A172 (cell line): ENCODE results near the gene NKD1. TPM values are rescaled to one million over a fixed set of nuclear protein-coding genes. Genes with fewer than 3 reads are reported as not detected.
"Not testable (repeated sequence)": the region's sequence is repeated elsewhere in the genome, so short reads cannot be mapped to it uniquely, and the experiment has no call there.

ENCODE experiments used
- DNase-seq: peaks from one replicate; pipeline ENCODE4 v3.0.0-alpha.2; 2015; ENCODE audit warnings: low spot score
- total RNA-seq: library from RNA; depleted of rRNA; stranded (reverse); fragments of >200 nt; shearing (Covaris generic); gene quantifications from 2 replicates; pipeline ENCODE4 v1.2.3, GENCODE V29; 2014

NKD1 gene
- total RNA-seq, 1 experiment from 2014 or later: 0.10 TPM

GRCh38 chr16:50520451-50521245, 27.5 kb upstream of the NKD1 start:
- no peak for DNase-seq

DNA sequence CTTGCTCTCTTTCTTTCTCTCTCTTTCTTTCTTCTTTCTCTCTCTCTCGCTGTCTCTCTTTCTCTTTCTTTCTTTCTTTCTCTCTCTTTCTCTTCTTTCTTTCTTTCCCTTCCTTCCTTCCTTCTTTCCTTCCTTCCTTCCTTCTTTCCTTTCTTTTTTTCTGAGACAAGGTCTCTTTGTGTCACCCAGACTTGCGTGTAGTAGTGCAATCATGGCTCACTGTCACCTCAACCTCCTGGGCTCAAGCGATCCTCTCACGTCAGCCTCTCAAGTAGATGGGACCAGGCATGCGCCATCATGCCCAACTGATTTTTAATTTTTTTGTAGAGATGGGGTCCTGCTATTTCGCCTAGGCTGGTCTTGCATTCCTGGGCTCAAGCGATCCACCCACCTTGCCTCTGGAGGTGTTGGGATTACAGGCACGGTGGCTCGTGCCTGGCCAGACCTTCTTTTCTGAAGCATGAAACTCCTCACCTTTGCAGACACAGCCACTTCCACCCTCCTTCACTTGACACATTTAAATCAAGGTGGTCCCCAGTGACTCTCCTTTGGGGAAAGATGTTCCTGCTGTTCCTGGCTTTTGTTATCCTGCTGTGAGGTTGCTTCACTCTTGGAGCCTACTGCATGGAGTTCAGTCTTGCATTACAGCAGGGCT, 26.8 kb upstream of the NKD1 start:
- no peak for DNase-seq

DNA sequence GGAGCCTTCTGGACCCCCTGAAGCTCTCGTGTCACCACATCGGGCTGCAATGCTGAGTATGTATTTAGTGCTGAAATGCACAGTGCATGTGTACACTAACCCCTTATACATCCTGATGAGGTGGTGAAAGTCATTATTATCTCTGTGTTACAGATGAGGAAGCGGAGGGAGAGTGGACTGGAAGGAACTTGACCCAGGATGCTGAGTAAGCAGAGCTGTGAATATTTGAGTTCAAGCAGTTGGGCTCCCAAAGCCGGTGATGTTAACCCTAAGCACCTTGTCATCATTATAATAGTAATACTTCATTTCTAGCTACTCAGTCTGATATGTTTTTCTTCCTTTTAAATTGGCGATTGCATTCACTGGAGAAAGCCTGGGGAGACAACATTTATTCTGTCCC, 25.9 kb upstream of the NKD1 start:
- no peak for DNase-seq

DNA sequence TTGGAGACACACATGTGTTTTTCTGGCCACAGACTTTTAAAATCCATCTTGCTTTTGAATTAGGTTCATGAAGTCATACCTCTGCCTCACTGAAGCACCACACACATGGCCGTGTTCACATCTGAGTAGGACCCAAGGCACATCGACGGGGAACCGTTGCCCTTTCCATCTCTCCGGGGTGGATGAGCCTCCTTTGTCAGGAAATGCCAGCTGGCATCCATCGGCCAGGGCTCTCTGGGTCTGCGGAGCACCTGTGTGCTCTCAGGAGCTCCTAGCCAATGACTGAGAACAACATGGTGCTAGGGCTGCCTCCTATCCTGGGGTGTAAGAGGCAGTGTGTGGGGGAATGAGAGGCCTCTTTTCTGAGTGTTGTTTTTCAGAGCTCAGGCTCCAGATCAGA, 24.5 kb upstream of the NKD1 start:
- DNase-seq: no peak

DNA sequence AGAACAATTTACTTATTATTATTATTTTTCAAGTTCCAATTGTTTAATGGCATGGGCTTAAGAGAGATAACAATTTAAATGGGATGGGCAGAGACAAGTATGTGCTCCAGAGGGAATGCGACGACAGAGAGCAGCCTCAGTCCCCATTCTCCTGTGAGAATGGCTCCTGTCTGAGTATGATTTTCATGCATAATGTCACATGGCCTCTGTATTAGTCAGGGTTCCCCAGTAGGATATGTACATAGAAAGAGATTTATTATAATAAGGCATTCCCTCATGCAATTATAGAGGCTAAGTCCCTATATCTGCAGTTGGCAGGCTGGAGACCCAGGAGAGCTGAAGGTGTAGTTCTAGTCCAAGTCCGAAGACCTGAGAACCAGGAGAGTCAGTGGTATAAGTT, 22.9 kb upstream of the NKD1 start:
- DNase-seq: no peak

DNA sequence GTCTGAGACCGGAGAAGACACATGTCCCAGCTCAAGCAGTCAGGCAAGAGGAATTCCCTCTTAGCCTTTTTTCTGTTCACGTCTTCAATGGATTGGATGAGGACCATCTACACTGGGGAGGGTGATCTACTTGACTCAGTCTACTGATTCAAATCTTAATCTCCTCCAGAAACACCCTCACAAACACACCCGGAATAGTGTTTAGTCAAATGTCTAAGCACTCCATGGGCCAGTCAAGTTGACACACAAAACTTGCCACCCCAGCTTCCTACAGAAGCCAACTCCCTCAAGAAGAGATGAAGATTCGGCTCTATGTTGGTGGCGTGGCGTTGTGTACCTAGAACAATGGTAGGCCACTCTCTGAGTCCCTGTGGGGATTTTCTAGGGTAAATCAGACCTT, 22.5 kb upstream of the NKD1 start:
- DNase-seq: no peak

DNA sequence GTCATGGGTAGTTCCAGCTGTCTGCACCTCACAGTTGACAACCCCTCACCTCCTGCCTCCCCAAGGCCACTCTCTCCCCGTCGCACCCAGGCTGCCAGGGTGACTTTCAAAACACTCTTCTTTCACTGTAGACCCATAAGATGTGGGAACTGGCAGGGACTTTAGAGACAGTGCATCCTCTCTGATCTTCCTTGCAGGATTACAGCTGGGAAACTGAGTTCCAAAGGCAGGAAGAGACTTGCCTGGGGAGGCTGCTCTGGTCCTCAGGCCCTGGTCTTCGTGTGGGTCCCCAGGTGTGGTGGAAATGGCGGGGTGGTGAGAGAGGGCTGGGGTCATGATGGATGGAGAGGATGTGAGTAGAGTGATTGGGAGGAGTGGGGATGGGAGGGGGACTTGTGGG, 21.9 kb upstream of the NKD1 start:
- no peak for DNase-seq

DNA sequence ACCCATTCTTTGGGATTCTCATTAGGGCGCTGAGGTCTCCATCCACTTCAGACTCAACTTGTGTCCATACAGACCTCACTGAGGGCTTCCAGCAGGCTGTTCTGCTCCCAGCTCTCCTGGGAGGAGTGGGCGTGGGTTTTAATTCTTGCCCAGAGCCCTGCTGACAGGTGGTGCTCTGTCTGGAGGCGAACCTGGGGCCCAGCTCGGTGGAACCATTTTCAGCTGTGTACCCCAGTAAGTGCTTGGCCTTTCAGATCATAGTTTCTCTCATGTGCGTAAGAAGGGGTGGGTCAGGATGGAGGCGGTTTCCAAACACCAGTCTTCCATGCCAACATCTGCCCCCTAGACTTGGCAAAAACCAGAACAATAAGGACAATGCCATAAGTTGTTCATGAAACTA, 21.4 kb upstream of the NKD1 start:
- DNase-seq: no peak

GRCh38 chr16:50528820-50529219, 19.4 kb upstream of the NKD1 start:
- no peak for DNase-seq

DNA sequence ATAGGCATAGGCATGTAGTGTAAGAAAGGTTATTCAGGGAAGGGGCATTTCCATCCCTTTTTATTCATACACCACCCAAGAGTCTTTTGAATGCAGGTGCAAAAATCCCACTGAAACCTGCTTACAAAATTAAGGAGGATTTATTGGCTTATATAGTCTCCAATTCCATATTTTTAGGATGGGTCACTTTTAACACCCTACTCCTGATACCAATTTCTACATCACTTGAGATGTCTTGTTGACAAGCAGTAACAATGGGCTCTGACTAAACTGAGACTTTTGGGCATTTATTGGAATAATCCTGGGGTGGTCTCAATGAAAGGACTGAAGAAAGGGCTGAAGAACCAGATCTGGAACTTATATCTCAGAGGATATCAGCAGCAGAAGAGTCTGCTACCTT, 18.9 kb upstream of the NKD1 start:
- DNase-seq: no peak

DNA sequence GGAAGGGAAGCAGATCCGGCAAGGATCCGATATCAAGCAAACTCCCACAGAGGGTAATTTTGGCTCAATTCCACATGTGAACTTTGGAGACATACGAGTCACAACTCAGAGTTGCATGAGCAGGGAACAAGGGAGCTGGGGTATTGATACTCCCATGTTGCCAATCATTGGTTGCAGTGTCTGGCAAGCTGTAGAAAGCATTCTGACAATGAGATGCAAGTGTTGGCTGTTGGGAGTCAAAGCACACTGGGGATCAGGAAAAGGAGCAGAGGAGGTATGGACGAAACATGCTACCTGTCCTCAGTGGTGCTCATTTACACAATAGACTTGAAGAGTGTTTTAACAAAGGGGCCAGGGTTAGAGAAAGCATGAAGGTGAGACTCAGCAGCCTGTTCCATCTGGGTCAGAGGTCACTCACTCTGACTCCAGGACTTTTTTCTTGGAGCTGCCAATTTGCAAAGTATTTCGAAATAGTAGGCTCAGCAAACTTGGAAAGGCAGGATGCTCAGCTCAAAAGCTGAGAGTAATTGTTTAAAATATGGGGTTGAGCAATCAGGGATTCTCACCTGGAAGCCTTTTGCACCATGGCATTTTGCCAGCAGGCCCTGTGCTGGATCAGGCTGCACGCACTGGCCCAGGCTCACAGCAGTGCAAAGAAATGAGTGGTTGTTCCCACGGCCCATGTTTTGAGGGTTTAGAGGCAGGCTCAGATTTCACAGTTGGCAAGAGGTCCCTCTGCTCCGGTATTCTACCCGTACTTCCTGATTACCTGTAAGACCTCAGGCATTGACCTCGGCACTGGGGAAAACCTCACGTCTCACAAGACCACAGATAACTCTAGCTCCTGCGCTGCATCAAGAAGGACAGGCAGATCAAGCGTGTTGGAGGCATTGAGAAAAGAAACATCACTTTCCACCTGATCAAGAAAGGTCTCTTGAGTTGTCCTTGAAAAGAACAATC, 17.6 kb upstream of the NKD1 start:
- no peak for DNase-seq

DNA sequence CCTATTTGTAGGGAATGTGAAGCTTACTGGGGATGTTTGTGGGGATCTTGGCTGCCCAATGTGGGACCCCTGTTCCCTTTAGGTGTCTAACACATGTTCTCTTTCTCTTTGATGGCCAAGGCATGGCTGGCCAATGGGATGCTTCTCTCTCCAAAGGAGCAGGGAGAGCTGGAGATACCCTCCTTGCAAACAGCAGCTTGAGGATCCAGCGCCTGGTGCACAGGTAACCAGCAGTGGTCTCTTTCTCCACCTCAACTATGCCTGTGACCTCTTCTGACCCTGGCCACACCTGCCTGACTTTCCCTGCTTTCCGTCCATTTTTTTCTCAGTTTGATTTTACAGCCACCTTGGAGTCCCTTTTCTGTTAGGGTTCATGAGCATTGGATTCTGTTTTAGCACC, 16.8 kb upstream of the NKD1 start:
- no peak for DNase-seq

GRCh38 chr16:50531901-50532300, 16.3 kb upstream of the NKD1 start:
- DNase-seq: no peak

DNA sequence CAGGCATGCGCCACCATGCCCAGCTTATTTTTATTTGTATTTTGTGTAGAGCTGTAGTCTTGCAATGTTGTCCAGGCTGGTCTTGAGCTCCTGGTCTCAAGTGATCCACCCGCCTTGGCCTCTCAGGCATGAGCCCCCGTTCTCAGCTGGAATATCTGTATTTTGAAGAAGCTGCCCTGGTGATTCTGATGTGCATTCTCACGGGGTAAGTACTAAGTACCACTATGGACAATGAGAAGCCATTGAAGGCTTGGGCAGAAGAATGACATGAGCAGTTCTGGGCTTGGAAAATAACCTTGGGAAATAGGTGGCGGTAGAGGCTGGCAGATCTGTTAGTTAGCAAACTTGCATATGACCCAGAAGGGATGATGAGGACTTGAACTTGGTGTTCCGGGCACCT, 15.6 kb upstream of the NKD1 start:
- DNase-seq: no peak

- DNase-seq: no peak
Measured at GRCh38 chr16:50533317-50533716, 14.9 kb upstream of the NKD1 start.

DNA sequence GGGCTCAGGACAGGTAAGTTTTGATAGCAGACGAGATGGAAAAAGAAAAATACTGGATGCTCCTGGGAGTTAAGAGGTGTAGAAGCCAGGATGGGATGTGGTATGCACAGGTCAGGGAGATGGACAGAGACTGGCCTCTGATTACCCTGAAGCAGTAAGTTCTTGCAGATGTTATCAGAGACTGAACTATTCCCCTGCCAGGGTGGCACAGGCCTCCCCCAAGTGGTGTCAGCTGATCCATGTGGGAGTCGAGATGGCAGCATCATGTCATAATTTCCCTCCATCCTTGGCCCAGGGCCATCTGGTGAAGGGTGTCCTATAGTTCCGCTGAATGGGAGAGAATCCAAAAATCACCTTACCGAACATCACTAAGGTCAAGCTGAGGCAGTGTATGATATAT, 14.1 kb upstream of the NKD1 start:
- no peak for DNase-seq

GRCh38 chr16:50534556-50534955, 13.6 kb upstream of the NKD1 start:
- no peak for DNase-seq

DNA sequence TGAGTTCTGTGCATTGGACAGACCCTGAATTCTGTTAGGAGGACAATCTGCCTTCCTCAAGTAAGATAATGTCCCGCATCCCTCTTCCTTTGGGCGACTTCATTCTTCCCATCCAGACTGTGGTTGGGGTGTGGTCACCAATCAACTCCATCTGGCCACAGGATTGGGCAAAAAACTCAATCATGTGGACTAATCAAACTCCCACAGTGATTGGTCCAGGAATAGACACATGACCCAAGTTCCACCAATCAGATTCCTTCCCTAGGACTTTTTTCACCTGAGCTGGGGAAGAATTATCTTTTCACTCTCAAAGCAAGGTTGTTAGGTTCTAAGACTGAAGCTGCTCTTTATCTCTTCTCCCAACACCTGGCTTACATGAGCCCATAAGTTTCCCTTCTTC, 13.2 kb upstream of the NKD1 start:
- no peak for DNase-seq

- no peak for DNase-seq
Measured at GRCh38 chr16:50535506-50536257, 12.5 kb upstream of the NKD1 start.

GRCh38 chr16:50536258-50536645, 11.9 kb upstream of the NKD1 start:
- DNase-seq: not testable (repeated sequence)

GRCh38 chr16:50537533-50538290, 10.5 kb upstream of the NKD1 start:
- no peak for DNase-seq
